Gastrocnemius medialis (tissue), 4 donors: Measurements from ENCODE around the gene ATF6.

Experiments used
- CTCF ChIP-seq, 5 experiments: fragments of 450-650 bp in 3 of 5; fragments of 200-600 bp in 2 of 5; sonication (generic) in 2 of 5; IDR thresholded peaks in 4 of 5; conservative IDR thresholded peaks in 1 of 5; 1 replicate in 4 of 5; 2 replicates in 1 of 5; pipeline ENCODE4 v1.5.1; 2016 to 2019; ENCODE audit warnings: antibody characterized with exemption in 5 of 5, mild to moderate bottlenecking in 3 of 5, moderate library complexity in 3 of 5
- POLR2A ChIP-seq, 2 donors: fragments of 450-650 bp; IDR thresholded peaks; one replicate each; pipeline ENCODE4 v1.6.1; 2017; ENCODE audit warnings: antibody characterized with exemption in 2 of 2, mild to moderate bottlenecking in 2 of 2, moderate library complexity in 2 of 2

- TF ChIP-seq CTCF (IDR thresholded peaks at IDR 0.05 in 4 of 5, conservative IDR thresholded peaks at IDR 0.05 in 1 of 5) (no peak), POLR2A (IDR thresholded peaks at IDR 0.05) (no peak)
Observed at GRCh38 chr1:161777261-161777660, 11.1 kb downstream of the ATF6 start.
